T-helper 2 cell treated with Interferon-gamma antibody and Interleukin-4, amounts not matched to agents 100 ng/mL and 5 ng/mL, for 36 hours (primary cell): Measurements from ENCODE around the gene RETN. TPM values are rescaled to one million over a fixed set of nuclear protein-coding genes. Genes with fewer than 3 reads are reported as not detected.

Experiments
- intact Hi-C: fragments of 100-400 bp; cut with micrococcal nuclease; formaldehyde crosslinking; loops from one replicate; pipeline ENCODE4 v1.15.1; 2023
- total RNA-seq: library from RNA; stranded (reverse); gene quantifications from 2 replicates; pipeline ENCODE4 v1.2.3, GENCODE V29; 2022

The RETN gene
- total RNA-seq, 1 donor from 2014 or later: not detected

GRCh38 chr19:7657131-7657751 is 11.6 kb upstream of the RETN start:
- intact Hi-C loops: no loop called here

- intact Hi-C loops: no loop called here
These were observed 10.6 kb upstream of the RETN start for GRCh38 chr19:7658219-7658686.

- intact Hi-C loops: no loop called here
These were observed 6.9 kb upstream of the RETN start for GRCh38 chr19:7661744-7662538.

- intact Hi-C loops: no loop called here
These were observed 6.2 kb upstream of the RETN start for GRCh38 chr19:7662657-7663056.

GRCh38 chr19:7663706-7664105 is 5.1 kb upstream of the RETN start:
- intact Hi-C loops: no loop called here

- intact Hi-C loops: no loop called here
These were observed 3.8 kb upstream of the RETN start for GRCh38 chr19:7665076-7665475.

GRCh38 chr19:7669641-7670040 is 792 bp downstream of the RETN start:
- intact Hi-C loops: no loop called here

GRCh38 chr19:7670150-7670783 is 1.4 kb downstream of the RETN start:
- intact Hi-C loops: no loop called here

GRCh38 chr19:7670790-7671189 is 1.9 kb downstream of the RETN start:
- intact Hi-C loops: no loop called here

- intact Hi-C loops: no loop called here
These were observed 3.7 kb downstream of the RETN start for GRCh38 chr19:7672522-7672921.

- intact Hi-C loops: no loop called here
These were observed 5.5 kb downstream of the RETN start for GRCh38 chr19:7674010-7675005.

- intact Hi-C loops: no loop called here
These were observed 7.5 kb downstream of the RETN start for GRCh38 chr19:7676376-7676775.

- intact Hi-C loops: no loop called here
These were observed 8.0 kb downstream of the RETN start, which contains the start of gene MCEMP1 for GRCh38 chr19:7676854-7677253. Gene MCEMP1 (plus strand): TSS chr19:7677090. CDS start chr19:7677121, 31 bp downstream.

GRCh38 chr19:7677669-7678311 is 8.9 kb downstream of the RETN start:
- intact Hi-C loops: no loop called here

GRCh38 chr19:7678971-7679751 is 10.3 kb downstream of the RETN start:
- intact Hi-C loops: no loop called here

- intact Hi-C loops: no loop called here
These were observed 11.1 kb downstream of the RETN start for GRCh38 chr19:7679771-7680605.

- intact Hi-C loops: loop anchor here (1.0 kb wide), 3 partner anchors 28 to 119 kb away; no protein-coding TSS in a partner anchor
These were observed 11.9 kb downstream of the RETN start, which contains the start of gene TRAPPC5 for GRCh38 chr19:7680606-7681339. Gene TRAPPC5 (plus strand): TSS chr19:7680833. CDS start chr19:7682254, 1,421 bp downstream.
